HEK293 (cell line): Measurements from ENCODE around the gene CCDC57.

Experiments used
- CTCF ChIA-PET: fragments of 350-600 bp; formaldehyde crosslinking; extraction: SDS; loops from one replicate; lab custom pipeline; 2021; ENCODE audit warnings: antibody characterized with exemption; lab: Yijun Ruan, JAX
- POLR2A ChIA-PET: fragments of 300-600 bp; formaldehyde crosslinking; extraction: SDS; loops from one replicate; lab custom pipeline; 2020; ENCODE audit warnings: antibody characterized with exemption, inconsistent platforms; lab: Yijun Ruan, JAX
- H3K27ac ChIP-seq: fragments of 200-500 bp; sonication (Bioruptor generic); 2 replicates; pipeline ENCODE4 v1.5.1; 2014; ENCODE audit warnings: low read depth, low read length, control low read depth, inconsistent platforms; ENCODE audit errors: extremely low read depth
- H3K36me3 ChIP-seq, 2 experiments: fragments of 200-500 bp in 1 of 2; sonication (Bioruptor generic) in 1 of 2; 1 replicate in 1 of 2; 2 replicates in 1 of 2; pipeline ENCODE4 v1.5.1; 2014 to 2017; ENCODE audit warnings: inconsistent platforms in 2 of 2, low read length in 2 of 2; ENCODE audit not compliant: control insufficient read depth in 2 of 2, insufficient read depth in 1 of 2
- H3K4me1 ChIP-seq: fragments of 200-500 bp; sonication (Bioruptor generic); 2 replicates; pipeline ENCODE4 v1.5.1; 2014; ENCODE audit warnings: mild to moderate bottlenecking, low read length, inconsistent platforms; ENCODE audit not compliant: control insufficient read depth, insufficient read depth
- H3K4me3 ChIP-seq: 2 replicates; pipeline ENCODE4 v1.5.1; 2011; ENCODE audit warnings: low read depth, mild to moderate bottlenecking, control low read depth, low read length, moderate library complexity
- H3K9me3 ChIP-seq: fragments of 200-500 bp; sonication (Bioruptor generic); 2 replicates; pipeline ENCODE4 v1.5.1; 2014; ENCODE audit warnings: low read depth, low read length, inconsistent platforms; ENCODE audit not compliant: control insufficient read depth, insufficient read depth
- ELK4 ChIP-seq: IDR thresholded peaks from 2 replicates; pipeline ENCODE4 v1.6.1; 2011; ENCODE audit warnings: mild to moderate bottlenecking, low read depth, low read length, borderline replicate concordance
- GLIS1 ChIP-seq: fragments of 450-650 bp; formaldehyde crosslinking; IDR thresholded peaks from 2 replicates; pipeline ENCODE4 v1.5.1; 2016; ENCODE audit warnings: missing biosample characterization, missing genetic modification characterization
- GLIS2 ChIP-seq: fragments of 450-650 bp; formaldehyde crosslinking; IDR thresholded peaks from 2 replicates; pipeline ENCODE4 v1.5.1; 2016; ENCODE audit warnings: missing biosample characterization, missing genetic modification characterization
- KLF7 ChIP-seq: fragments of 450-650 bp; formaldehyde crosslinking; IDR thresholded peaks from 2 replicates; pipeline ENCODE4 v1.5.1; 2016; ENCODE audit warnings: missing biosample characterization, missing genetic modification characterization, borderline replicate concordance
- KLF8 ChIP-seq: fragments of 450-650 bp; formaldehyde crosslinking; IDR thresholded peaks from 2 replicates; pipeline ENCODE4 v1.5.1; 2016; ENCODE audit warnings: missing biosample characterization, missing genetic modification characterization
- MEIS1 ChIP-seq: sonication (generic); formaldehyde crosslinking; IDR thresholded peaks from 2 replicates; pipeline ENCODE4 v1.8.1; 2022; ENCODE audit warnings: missing genetic modification reagents, mild to moderate bottlenecking, borderline replicate concordance
- MYNN ChIP-seq: fragments of 450-650 bp; formaldehyde crosslinking; IDR thresholded peaks from 2 replicates; pipeline ENCODE4 v1.5.1; 2016; ENCODE audit warnings: missing biosample characterization, missing genetic modification characterization, borderline replicate concordance
- YY1 ChIP-seq: fragments of 450-650 bp; formaldehyde crosslinking; IDR thresholded peaks from 2 replicates; pipeline ENCODE4 v1.5.1; 2018; ENCODE audit warnings: missing biosample characterization, missing genetic modification characterization
- ZBTB6 ChIP-seq: fragments of 450-650 bp; formaldehyde crosslinking; IDR thresholded peaks from 2 replicates; pipeline ENCODE4 v1.5.1; 2017; ENCODE audit warnings: missing biosample characterization, missing genetic modification characterization
- ZFP69B ChIP-seq: fragments of 450-650 bp; formaldehyde crosslinking; IDR thresholded peaks from 2 replicates; pipeline ENCODE4 v1.5.1; 2016; ENCODE audit warnings: missing biosample characterization, missing genetic modification characterization
- ZNF2 ChIP-seq: fragments of 450-650 bp; formaldehyde crosslinking; IDR thresholded peaks from 2 replicates; pipeline ENCODE4 v1.5.1; 2016; ENCODE audit warnings: missing biosample characterization, missing genetic modification characterization
- ZNF214 ChIP-seq: fragments of 450-650 bp; formaldehyde crosslinking; IDR thresholded peaks from 2 replicates; pipeline ENCODE4 v1.5.1; 2017; ENCODE audit warnings: missing biosample characterization, mild to moderate bottlenecking, missing genetic modification characterization, borderline replicate concordance
- ZNF311 ChIP-seq: fragments of 450-650 bp; formaldehyde crosslinking; IDR thresholded peaks from 2 replicates; pipeline ENCODE4 v1.5.1; 2017; ENCODE audit warnings: missing biosample characterization, missing genetic modification characterization, borderline replicate concordance
- ZNF394 ChIP-seq: fragments of 450-650 bp; formaldehyde crosslinking; IDR thresholded peaks from 2 replicates; pipeline ENCODE4 v1.5.1; 2016; ENCODE audit warnings: missing biosample characterization, missing genetic modification characterization, mild to moderate bottlenecking, moderate library complexity, borderline replicate concordance
- ZNF473 ChIP-seq: fragments of 450-650 bp; formaldehyde crosslinking; IDR thresholded peaks from 2 replicates; pipeline ENCODE4 v1.5.1; 2017; ENCODE audit warnings: missing biosample characterization, missing genetic modification characterization
- ZNF580 ChIP-seq: fragments of 450-650 bp; formaldehyde crosslinking; IDR thresholded peaks from 2 replicates; pipeline ENCODE4 v1.5.1; 2016; ENCODE audit warnings: missing biosample characterization, missing genetic modification characterization
- ZNF600 ChIP-seq: fragments of 450-650 bp; formaldehyde crosslinking; IDR thresholded peaks from 2 replicates; pipeline ENCODE4 v1.5.1; 2016; ENCODE audit warnings: missing biosample characterization, missing genetic modification characterization
- ZNF670 ChIP-seq: fragments of 450-650 bp; formaldehyde crosslinking; IDR thresholded peaks from 2 replicates; pipeline ENCODE4 v1.5.1; 2016; ENCODE audit warnings: missing biosample characterization, missing genetic modification characterization, low read depth
- ZNF792 ChIP-seq: fragments of 450-650 bp; formaldehyde crosslinking; IDR thresholded peaks from 2 replicates; pipeline ENCODE4 v1.5.1; 2016; ENCODE audit warnings: missing biosample characterization, missing genetic modification characterization
- TF ChIP-seq, protein P1 (sequence below): fragments of 450-650 bp; formaldehyde crosslinking; IDR thresholded peaks from 2 replicates; pipeline ENCODE4 v1.5.1; 2016; ENCODE audit warnings: missing biosample characterization, missing genetic modification characterization
- TF ChIP-seq, protein P2 (sequence below): fragments of 450-650 bp; formaldehyde crosslinking; IDR thresholded peaks from 2 replicates; pipeline ENCODE4 v1.5.1; 2017; ENCODE audit warnings: missing biosample characterization, missing genetic modification characterization

Gene CCDC57

GRCh38 chr17:82241183-82241925 lies 28.7 kb upstream of the CCDC57 start:
- no peak overlapping the region for H3K4me3 ChIP-seq
- no peaks in the 10 kb centered on the region for H3K9me3 ChIP-seq
- peaks cover 9 to 69% of the 10 kb centered on the region in 2 experiments; a peak in 2 of 3 replicates for H3K36me3 ChIP-seq
- ChIA-PET POLR2A (interaction anchor here (0.8 to 2.5 kb wide), 5 partner anchors 17 to 204 kb away, joined by 3 to 16 read pairs (median 6); partner anchors contain the start of genes CSNK1D and DCXR), CTCF (interaction anchor here (0.6 to 1.9 kb wide), 6 partner anchors 11 to 183 kb away, joined by 3 to 9 read pairs (median 5); no protein-coding TSS in a partner anchor)
- peaks cover 12% of the 10 kb centered on the region for H3K4me1 ChIP-seq
- TF ChIP-seq ZNF473 (tag by site-specific recombination) (no peak), MYNN (no peak), ZNF394 (tag by site-specific recombination) (no peak), MEIS1 (CRISPR knock-in tag) (no peak), ZNF214 (tag by site-specific recombination) (no peak), ZFP69B (tag by site-specific recombination) (no peak), ZNF670 (tag by site-specific recombination) (no peak), ZNF792 (tag by site-specific recombination) (no peak), YY1 (no peak), GLIS1 (tag by site-specific recombination) (peak; percentile 57), ELK4 (no peak), ZNF311 (tag by site-specific recombination) (no peak), ZNF580 (no peak), ZNF2 (tag by site-specific recombination) (no peak), KLF7 (tag by site-specific recombination) (no peak), ZBTB6 (tag by site-specific recombination) (no peak), ZNF600 (tag by site-specific recombination) (peak; percentile 82), GLIS2 (tag by site-specific recombination) (peak; percentile 71), KLF8 (tag by site-specific recombination) (no peak)
- TF ChIP-seq, protein P1, sequence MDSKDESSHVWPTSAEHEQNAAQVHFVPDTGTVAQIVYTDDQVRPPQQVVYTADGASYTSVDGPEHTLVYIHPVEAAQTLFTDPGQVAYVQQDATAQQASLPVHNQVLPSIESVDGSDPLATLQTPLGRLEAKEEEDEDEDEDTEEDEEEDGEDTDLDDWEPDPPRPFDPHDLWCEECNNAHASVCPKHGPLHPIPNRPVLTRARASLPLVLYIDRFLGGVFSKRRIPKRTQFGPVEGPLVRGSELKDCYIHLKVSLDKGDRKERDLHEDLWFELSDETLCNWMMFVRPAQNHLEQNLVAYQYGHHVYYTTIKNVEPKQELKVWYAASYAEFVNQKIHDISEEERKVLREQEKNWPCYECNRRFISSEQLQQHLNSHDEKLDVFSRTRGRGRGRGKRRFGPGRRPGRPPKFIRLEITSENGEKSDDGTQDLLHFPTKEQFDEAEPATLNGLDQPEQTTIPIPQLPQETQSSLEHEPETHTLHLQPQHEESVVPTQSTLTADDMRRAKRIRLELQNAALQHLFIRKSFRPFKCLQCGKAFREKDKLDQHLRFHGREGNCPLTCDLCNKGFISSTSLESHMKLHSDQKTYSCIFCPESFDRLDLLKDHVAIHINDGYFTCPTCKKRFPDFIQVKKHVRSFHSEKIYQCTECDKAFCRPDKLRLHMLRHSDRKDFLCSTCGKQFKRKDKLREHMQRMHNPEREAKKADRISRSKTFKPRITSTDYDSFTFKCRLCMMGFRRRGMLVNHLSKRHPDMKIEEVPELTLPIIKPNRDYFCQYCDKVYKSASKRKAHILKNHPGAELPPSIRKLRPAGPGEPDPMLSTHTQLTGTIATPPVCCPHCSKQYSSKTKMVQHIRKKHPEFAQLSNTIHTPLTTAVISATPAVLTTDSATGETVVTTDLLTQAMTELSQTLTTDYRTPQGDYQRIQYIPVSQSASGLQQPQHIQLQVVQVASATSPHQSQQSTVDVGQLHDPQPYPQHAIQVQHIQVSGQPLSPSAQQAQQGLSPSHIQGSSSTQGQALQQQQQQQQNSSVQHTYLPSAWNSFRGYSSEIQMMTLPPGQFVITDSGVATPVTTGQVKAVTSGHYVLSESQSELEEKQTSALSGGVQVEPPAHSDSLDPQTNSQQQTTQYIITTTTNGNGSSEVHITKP (tag by site-specific recombination), result peak; percentile 71
- TF ChIP-seq, protein P2, sequence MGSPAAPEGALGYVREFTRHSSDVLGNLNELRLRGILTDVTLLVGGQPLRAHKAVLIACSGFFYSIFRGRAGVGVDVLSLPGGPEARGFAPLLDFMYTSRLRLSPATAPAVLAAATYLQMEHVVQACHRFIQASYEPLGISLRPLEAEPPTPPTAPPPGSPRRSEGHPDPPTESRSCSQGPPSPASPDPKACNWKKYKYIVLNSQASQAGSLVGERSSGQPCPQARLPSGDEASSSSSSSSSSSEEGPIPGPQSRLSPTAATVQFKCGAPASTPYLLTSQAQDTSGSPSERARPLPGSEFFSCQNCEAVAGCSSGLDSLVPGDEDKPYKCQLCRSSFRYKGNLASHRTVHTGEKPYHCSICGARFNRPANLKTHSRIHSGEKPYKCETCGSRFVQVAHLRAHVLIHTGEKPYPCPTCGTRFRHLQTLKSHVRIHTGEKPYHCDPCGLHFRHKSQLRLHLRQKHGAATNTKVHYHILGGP (tag by site-specific recombination), result no peak
- H3K27ac ChIP-seq, result peak overlapping the region; percentile 63; the same call in 1 of the 2 replicates
